Aorta (tissue), 5 donors: ENCODE data around the gene ANKH. TPM values are rescaled to one million over a fixed set of nuclear protein-coding genes. Genes with fewer than 3 reads are reported as not detected.

Experiments used
- ATAC-seq: fragments of 200-7000 bp; cut with Tn5 transposase; one replicate; pipeline ENCODE4 v1.9.1; 2022; ENCODE audit warnings: moderate library complexity; ENCODE audit not compliant: low FRiP score
- DNase-seq, 2 donors: peaks; one replicate each; pipeline ENCODE4 v3.0.0-alpha.2; 2020
- H3K27ac ChIP-seq, 2 donors: one replicate each; pipeline ENCODE4 v1.5.1; 2013; ENCODE audit warnings: low read length in 2 of 2, mild to moderate bottlenecking in 2 of 2, moderate library complexity in 2 of 2, control low read depth in 1 of 2, inconsistent platforms in 1 of 2, low read depth in 1 of 2
- H3K27me3 ChIP-seq, 2 donors: one replicate each; pipeline ENCODE4 v1.6.1; 2013; ENCODE audit warnings: control low read depth in 1 of 2, low read length in 1 of 2, mild to moderate bottlenecking in 1 of 2, moderate library complexity in 1 of 2; ENCODE audit not compliant: insufficient read depth in 2 of 2, control insufficient read depth in 1 of 2
- H3K36me3 ChIP-seq, 2 donors: one replicate each; pipeline ENCODE4 v1.6.1; 2013; ENCODE audit warnings: control low read depth in 1 of 2, low read length in 1 of 2, mild to moderate bottlenecking in 1 of 2; ENCODE audit not compliant: insufficient read depth in 2 of 2, control insufficient read depth in 1 of 2
- H3K4me1 ChIP-seq, 2 donors: one replicate each; pipeline ENCODE4 v1.6.1; 2013; ENCODE audit warnings: low read length in 2 of 2, control low read depth in 1 of 2, mild to moderate bottlenecking in 1 of 2, moderate library complexity in 1 of 2; ENCODE audit not compliant: insufficient read depth in 2 of 2, control insufficient read depth in 1 of 2
- H3K4me3 ChIP-seq, 2 donors: one replicate each; pipeline ENCODE4 v1.5.1; 2013; ENCODE audit warnings: low read length in 2 of 2, control low read depth in 1 of 2, mild to moderate bottlenecking in 1 of 2
- H3K9me3 ChIP-seq: one replicate; pipeline ENCODE4 v1.6.1; 2013; ENCODE audit warnings: mild to moderate bottlenecking, low read length; ENCODE audit not compliant: control insufficient read depth
- WGBS, 2 donors: extraction: QIAGEN DNeasy Blood & Tissue Kit; methylation state at CpG; one replicate each; pipeline ENCODE4 v1.1.7; 2013; 5-methylcytosine and 5-hydroxymethylcytosine counted together
- intact Hi-C, 2 donors: fragments of 100-400 bp; cut with DNase I; formaldehyde crosslinking; loops; one replicate each; pipeline versions ENCODE4 v1.14.2 to v1.15.0; 2022
- polyA plus RNA-seq, 2 donors: library from polyadenylated mRNA; stranded (reverse); fragments of 200-250 nt; gene quantifications; one replicate each; pipeline ENCODE4 v1.2.3, GENCODE V29; 2013
- total RNA-seq, 2 donors: library from RNA; stranded (reverse); fragmentation: NEBNext Ultra II Directional; extraction: Animal tissue kit (Norgen Biotek cat#: 25700); gene quantifications; one replicate each; pipeline ENCODE4 v1.2.1, GENCODE V29; 2021
- donor health status: healthy with polysubstance abuse.
- donor health status: Bipolar disorder and iron deficiency.
- donor health status: DM: no; HTN: no; CAD: no.
- donor health status: DM: no; HTN: no; CAD: no.
- donor health status: DM: yes; HTN: yes; CAD: no.

ANKH gene
- total and polyA plus RNA-seq, 4 donors, result 63.7 to 257 (median 167) TPM

DNA sequence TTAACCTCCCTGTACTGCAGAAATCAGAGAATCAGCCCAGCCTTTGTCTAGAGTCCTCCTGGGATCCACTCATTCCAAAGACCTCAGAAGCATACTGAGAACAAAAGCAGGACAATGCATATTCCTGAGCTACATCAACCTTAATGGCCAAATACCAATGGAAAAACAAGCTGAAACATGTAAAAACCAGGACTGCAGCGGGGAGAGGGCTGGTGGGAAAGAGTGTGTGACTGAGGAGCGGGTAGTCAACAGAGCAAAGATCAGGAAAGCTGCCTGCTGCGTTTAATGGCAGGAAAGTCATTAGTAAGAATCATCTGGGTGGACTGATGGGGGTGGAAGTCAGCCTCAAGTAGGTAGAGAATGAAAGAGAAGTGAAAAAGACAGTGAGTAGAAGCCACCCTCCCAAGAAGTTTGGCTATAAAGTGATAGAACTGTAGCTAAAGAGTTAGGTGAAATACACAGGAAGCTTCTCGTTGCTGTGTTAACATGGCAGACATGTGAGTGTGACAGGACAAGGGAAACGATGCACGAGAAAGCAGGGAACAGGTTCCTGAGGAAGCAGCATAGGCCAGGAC, 119.0 kb downstream of the ANKH start:
- Histone ChIP-seq H3K36me3 (peaks cover 0 to 4% of the 10 kb centered on the region in 2 donors), H3K4me3 (no peak overlapping the region), H3K27me3 (no peaks in the 10 kb centered on the region), H3K27ac (no peak overlapping the region), H3K9me3 (no peaks in the 10 kb centered on the region), H3K4me1 (peaks cover 1 to 5% of the 10 kb centered on the region in 2 donors)
- no peak for DNase-seq
- intact Hi-C loops, result loop anchor here in 1 of 2 donors (10.0 kb wide), 1 partner anchor 112 kb away; no protein-coding TSS in a partner anchor
- no peak for ATAC-seq
- 81 to 82% methylated on average over 6 of the region's 6 CpGs for WGBS, 2 donors

DNA sequence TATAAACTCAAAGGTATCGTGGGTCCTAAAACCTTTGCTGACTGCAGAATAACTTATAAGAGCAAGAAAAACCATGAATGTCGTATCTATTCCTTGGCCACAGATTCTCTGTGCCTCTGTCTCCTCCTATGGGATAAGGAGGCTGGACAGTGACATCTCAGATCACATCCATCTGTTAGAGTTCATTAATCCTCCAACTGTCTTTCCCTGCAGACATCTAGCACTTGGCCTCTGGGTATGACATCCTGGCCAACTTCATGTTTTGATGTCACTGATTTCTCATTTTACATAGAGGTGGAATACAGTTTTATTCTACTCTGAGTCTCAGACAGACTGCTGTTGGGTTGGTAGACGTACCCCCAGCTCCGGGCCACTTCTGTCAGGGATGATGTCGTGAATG, 120.9 kb downstream of the ANKH start:
- ATAC-seq (no peak), DNase-seq (no peak)
- intact Hi-C loops, result loop anchor here in 1 of 2 donors (10.0 kb wide), 1 partner anchor 114 kb away; no protein-coding TSS in a partner anchor
- Histone ChIP-seq H3K27ac (no peak overlapping the region), H3K36me3 (peaks cover 0 to 4% of the 10 kb centered on the region in 2 donors), H3K4me3 (no peak overlapping the region), H3K9me3 (no peaks in the 10 kb centered on the region), H3K4me1 (peaks cover 1 to 6% of the 10 kb centered on the region in 2 donors), H3K27me3 (no peaks in the 10 kb centered on the region)
- WGBS, 2 donors, result 93 to 97% methylated on average over 5 of the region's 5 CpGs

DNA sequence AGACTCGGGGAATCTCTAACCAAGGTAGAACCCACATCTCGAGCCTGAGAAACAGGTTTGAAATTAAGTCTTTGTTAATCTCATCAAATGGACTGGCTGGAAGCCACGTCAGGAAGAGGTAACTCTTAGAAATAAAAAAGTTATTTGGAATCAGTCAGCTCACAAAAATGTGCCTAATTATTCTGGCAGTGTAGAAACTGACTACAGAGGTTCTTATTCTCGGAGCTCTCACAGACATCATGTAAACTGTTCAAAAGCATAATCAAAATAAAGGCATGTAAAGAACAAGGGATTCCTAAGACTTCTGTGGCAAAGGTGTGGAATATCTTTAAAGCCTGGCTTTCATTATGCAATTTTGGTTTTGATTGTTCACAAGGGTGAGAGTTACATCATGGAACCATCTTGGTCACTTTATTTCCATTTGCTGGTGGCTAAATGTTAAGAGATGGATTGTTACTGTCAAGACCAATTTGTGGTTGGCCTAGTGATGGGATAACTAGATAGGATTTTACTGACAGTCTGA, 121.9 kb downstream of the ANKH start:
- Histone ChIP-seq H3K27me3 (no peaks in the 10 kb centered on the region), H3K36me3 (peaks cover 0 to 2% of the 10 kb centered on the region in 2 donors), H3K27ac (no peak overlapping the region), H3K4me3 (no peak overlapping the region), H3K4me1 (peaks cover 1 to 6% of the 10 kb centered on the region in 2 donors), H3K9me3 (no peaks in the 10 kb centered on the region)
- DNase-seq (no peak), ATAC-seq (no peak)
- WGBS, 2 donors, result 61 to 65% methylated on average over 4 of the region's 4 CpGs
- intact Hi-C loops, result loop anchor here (5.0 to 10.0 kb wide), 2 partner anchors 63 to 115 kb away; no protein-coding TSS in a partner anchor

DNA sequence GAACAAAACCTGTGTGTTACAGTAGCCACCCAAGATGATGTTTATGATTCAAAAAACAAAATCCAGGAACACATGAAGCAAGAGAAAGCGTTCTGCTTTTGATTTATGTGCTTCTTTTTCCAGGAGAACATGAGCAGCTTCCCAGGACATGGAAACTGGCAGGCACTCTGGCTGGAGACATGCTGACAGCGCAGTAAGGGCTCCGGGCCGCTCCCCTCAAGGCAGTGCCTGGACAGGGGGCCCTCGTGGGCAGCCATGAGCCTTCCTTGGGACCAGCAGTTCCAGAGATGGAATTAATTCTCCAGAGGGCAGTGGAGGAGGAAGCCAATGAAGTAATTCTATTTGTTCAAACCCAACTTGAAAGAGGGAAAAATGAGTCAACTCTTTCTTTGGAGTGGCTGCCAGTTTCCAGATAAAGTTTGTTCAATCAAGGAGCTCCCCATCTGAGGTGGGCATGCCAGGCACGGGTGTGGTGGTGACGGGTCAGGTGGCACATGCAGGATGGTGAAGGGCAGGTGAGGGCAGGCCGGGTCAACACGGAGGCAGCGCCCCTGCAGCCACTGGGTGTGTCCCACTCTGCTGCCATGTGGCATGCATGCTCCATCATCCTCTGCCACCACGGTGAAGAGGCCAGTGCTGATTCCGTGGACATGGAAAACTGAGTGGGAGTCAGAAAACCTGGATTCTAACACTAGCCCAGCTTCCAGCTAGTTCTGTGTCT, 123.2 kb downstream of the ANKH start:
- Histone ChIP-seq H3K4me1 (peaks cover 0 to 3% of the 10 kb centered on the region in 2 donors), H3K36me3 (peaks cover 0 to 1% of the 10 kb centered on the region in 2 donors), H3K4me3 (no peak overlapping the region), H3K9me3 (no peaks in the 10 kb centered on the region), H3K27me3 (no peaks in the 10 kb centered on the region), H3K27ac (no peak overlapping the region)
- 55 to 62% methylated on average over 12 of the region's 12 CpGs for WGBS, 2 donors
- ATAC-seq, result peak; percentile 58
- intact Hi-C loops, result loop anchor here in 1 of 2 donors (5.0 kb wide), 1 partner anchor 64 kb away; no protein-coding TSS in a partner anchor
- peak in 1 of 2 donors; percentile 74 for DNase-seq

DNA sequence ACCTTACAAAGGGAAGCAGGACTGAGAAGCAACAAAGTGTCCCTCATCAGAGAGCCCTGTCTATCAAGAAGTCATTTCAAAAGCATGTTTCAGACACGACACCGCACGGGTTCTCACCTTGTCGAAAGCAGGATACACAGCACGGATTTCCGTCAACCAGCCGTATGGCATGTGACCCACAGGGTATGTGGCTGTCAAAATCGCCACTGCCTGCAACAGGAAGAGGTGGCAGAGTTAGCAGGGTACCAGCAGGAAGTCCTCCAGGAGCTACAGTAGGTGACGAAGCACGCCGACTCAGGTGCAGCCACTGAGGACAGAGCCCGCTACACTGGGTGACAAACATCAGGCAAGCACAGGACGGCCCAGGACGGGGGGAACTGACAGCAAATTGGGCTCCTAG, 125.8 kb downstream of the ANKH start:
- no peak for DNase-seq

DNA sequence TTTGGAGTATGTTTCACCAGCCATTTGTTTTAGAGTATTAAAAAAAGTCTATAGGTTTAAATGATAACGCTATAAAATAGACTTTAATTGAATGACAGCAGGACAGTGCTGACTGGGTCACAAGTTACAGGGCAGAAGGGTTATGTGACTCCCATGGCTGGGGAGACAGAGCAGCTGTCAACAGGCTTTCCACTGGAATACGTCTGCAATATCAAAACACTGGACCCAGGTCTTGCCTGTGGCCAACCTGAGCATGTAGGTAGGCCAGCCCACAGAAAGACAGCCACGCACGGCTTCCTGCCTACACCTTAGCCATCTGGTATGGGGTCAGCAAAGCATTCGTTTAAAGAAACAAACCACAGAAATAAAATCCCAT, 126.4 kb downstream of the ANKH start:
- H3K4me3 ChIP-seq, result no peak overlapping the region
- H3K27me3 ChIP-seq, result no peaks in the 10 kb centered on the region
- peaks cover 0 to 5% of the 10 kb centered on the region in 2 donors for H3K4me1 ChIP-seq
- DNase-seq, result no peak
- 82 to 84% methylated on average over 5 of the region's 5 CpGs for WGBS, 2 donors
- no peaks in the 10 kb centered on the region for H3K9me3 ChIP-seq
- intact Hi-C loops, result loop anchor here in 1 of 2 donors (5.0 kb wide), 1 partner anchor 67 kb away; no protein-coding TSS in a partner anchor
- H3K27ac ChIP-seq, result peak overlapping the region in 1 of 2 donors; percentile 5
- no peak for ATAC-seq
- no peaks in the 10 kb centered on the region for H3K36me3 ChIP-seq

More for the DNA sequence above, 125.8 kb downstream of the ANKH start:
- no peak overlapping the region for H3K4me3 ChIP-seq
- H3K27me3 ChIP-seq, result no peaks in the 10 kb centered on the region
- peaks cover 0 to 5% of the 10 kb centered on the region in 2 donors for H3K4me1 ChIP-seq
- H3K27ac ChIP-seq, result no peak overlapping the region
- H3K36me3 ChIP-seq, result no peaks in the 10 kb centered on the region
- intact Hi-C loops, result loop anchor here in 1 of 2 donors (5.0 kb wide), 1 partner anchor 67 kb away; no protein-coding TSS in a partner anchor
- WGBS, 2 donors, result 94 to 97% methylated on average over 14 of the region's 14 CpGs
- ATAC-seq, result no peak
- H3K9me3 ChIP-seq, result no peaks in the 10 kb centered on the region

DNA sequence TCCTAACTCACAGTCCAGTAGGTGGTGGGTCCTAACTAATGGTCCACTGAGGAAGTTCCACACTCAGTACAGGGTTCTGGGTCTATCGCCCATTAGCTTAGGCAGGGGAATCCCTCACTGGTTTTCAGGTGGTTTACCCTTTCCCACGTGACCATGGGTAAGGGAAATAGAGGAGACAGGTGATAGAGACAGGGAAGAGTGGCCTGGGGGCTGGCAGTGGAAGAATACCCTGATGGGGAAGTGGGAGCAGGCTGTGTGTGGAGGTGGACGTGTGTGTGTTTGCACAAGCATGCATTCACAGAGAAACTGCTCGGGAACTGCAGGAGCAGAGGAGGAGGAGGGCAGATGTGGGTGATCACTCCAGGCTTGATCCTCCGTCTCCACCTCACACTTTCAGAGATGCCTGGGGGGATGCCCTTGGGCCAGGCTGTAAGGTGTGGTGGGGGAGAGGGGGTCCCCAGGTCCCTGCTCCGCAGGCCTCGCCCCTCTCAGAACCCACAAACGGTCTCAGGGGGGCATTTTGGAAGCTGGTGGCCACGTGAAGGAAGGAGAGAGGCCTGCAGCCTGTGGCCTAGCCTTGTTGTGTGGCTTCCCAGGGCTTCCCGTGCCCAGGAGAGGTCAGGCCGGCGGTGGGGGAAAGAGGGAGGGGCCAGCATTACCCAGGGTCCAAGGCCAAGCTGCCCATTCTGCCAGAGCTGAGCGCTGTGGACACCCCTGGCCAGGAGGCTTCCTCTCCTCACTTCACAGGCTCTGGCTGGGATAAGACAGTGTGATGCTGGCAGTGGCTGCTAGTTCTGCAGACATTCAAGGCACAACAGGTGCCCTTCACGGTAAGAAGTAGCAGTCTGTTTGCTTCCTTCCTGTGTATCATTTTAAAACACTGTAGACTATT, 127.0 kb downstream of the ANKH start:
- H3K36me3 ChIP-seq, result no peaks in the 10 kb centered on the region
- H3K4me1 ChIP-seq, result peaks cover 0 to 5% of the 10 kb centered on the region in 2 donors
- no peak for ATAC-seq

More for the DNA sequence above, 127.0 kb downstream of the ANKH start:
- intact Hi-C loops, result loop anchor here in 1 of 2 donors (5.0 kb wide), 1 partner anchor 68 kb away; no protein-coding TSS in a partner anchor
- WGBS, 2 donors, result 59% methylated on average over 14 of the region's 14 CpGs
- Histone ChIP-seq H3K4me3 (no peak overlapping the region), H3K27ac (peak overlapping the region; percentile 5 to 20), H3K9me3 (no peaks in the 10 kb centered on the region), H3K27me3 (no peaks in the 10 kb centered on the region)
- no peak for DNase-seq
